NCI-H2107 (cell line): Measurements from ENCODE around the gene SLC22A23.

Source experiments
- DNase-seq: peaks from one replicate; lab custom pipeline; 2025; lab: John Stamatoyannopoulos, UW

SLC22A23 gene

GRCh38 chr6:3471711-3472110, 14.9 kb upstream of the SLC22A23 start:
- no peak for DNase-seq

GRCh38 chr6:3471286-3471685, 14.4 kb upstream of the SLC22A23 start:
- no peak for DNase-seq

GRCh38 chr6:3468585-3468984, 11.7 kb upstream of the SLC22A23 start:
- DNase-seq: no peak

- no peak for DNase-seq
Observed at GRCh38 chr6:3467996-3468395, 11.1 kb upstream of the SLC22A23 start.

GRCh38 chr6:3466488-3467219, 9.8 kb upstream of the SLC22A23 start:
- no peak for DNase-seq

GRCh38 chr6:3460253-3460652, 3.4 kb upstream of the SLC22A23 start:
- DNase-seq: no peak

GRCh38 chr6:3458706-3459421, 2.0 kb upstream of the SLC22A23 start:
- DNase-seq: no peak

- DNase-seq: peak; percentile 38
Observed at GRCh38 chr6:3457710-3458602, 1.1 kb upstream of the SLC22A23 start.

- DNase-seq: no peak
Observed at GRCh38 chr6:3456395-3456897, 404 bp downstream of the SLC22A23 start.

- DNase-seq: no peak
Observed at GRCh38 chr6:3455569-3456394, 1.1 kb downstream of the SLC22A23 start.

- DNase-seq: no peak
Observed at GRCh38 chr6:3455147-3455568, 1.7 kb downstream of the SLC22A23 start.

GRCh38 chr6:3454273-3455010, 2.4 kb downstream of the SLC22A23 start:
- no peak for DNase-seq

GRCh38 chr6:3453413-3454272, 3.2 kb downstream of the SLC22A23 start:
- DNase-seq: no peak

GRCh38 chr6:3451498-3451897, 5.4 kb downstream of the SLC22A23 start:
- DNase-seq: no peak

- DNase-seq: no peak
Observed at GRCh38 chr6:3450888-3451287, 6.0 kb downstream of the SLC22A23 start.

- DNase-seq: no peak
Observed at GRCh38 chr6:3449750-3450305, 7.0 kb downstream of the SLC22A23 start.

- DNase-seq: no peak
Observed at GRCh38 chr6:3449321-3449720, 7.5 kb downstream of the SLC22A23 start.

- DNase-seq: no peak
Observed at GRCh38 chr6:3447005-3447404, 9.8 kb downstream of the SLC22A23 start.

GRCh38 chr6:3446184-3446583, 10.7 kb downstream of the SLC22A23 start:
- no peak for DNase-seq
